Suprapubic skin (tissue), 4 donors: ENCODE data around the gene RELL1. TPM values are rescaled to one million over a fixed set of nuclear protein-coding genes. Genes with fewer than 3 reads are reported as not detected.

Experiments
- DNase-seq, 2 donors: peaks; one replicate each; pipeline ENCODE4 v3.0.0-alpha.2; 2019; ENCODE audit warnings: low spot score in 2 of 2
- H3K27ac ChIP-seq: fragments of 200-600 bp; sonication (generic); one replicate; pipeline ENCODE4 v1.5.1; 2019
- H3K27me3 ChIP-seq: fragments of 200-600 bp; sonication (generic); one replicate; pipeline ENCODE4 v1.5.1; 2019
- H3K36me3 ChIP-seq: fragments of 200-600 bp; sonication (generic); one replicate; pipeline ENCODE4 v1.5.1; 2019
- H3K4me1 ChIP-seq: fragments of 200-600 bp; sonication (generic); one replicate; pipeline ENCODE4 v1.5.1; 2019
- H3K4me3 ChIP-seq: fragments of 200-600 bp; sonication (generic); one replicate; pipeline ENCODE4 v1.5.1; 2019; ENCODE audit warnings: mild to moderate bottlenecking
- H3K9me3 ChIP-seq: fragments of 200-600 bp; sonication (generic); one replicate; pipeline ENCODE4 v1.5.1; 2019
- EP300 ChIP-seq: sonication (generic); formaldehyde crosslinking; IDR thresholded peaks from one replicate; pipeline ENCODE4 v1.6.1; 2017; ENCODE audit warnings: antibody characterized with exemption
- POLR2A ChIP-seq, 2 donors: fragments of 450-650 bp; IDR thresholded peaks; one replicate each; pipeline ENCODE4 v1.6.1; 2017; ENCODE audit warnings: antibody characterized with exemption in 2 of 2, mild to moderate bottlenecking in 2 of 2, moderate library complexity in 2 of 2
- POLR2AphosphoS5 ChIP-seq, 3 donors: sonication (generic); formaldehyde crosslinking; IDR thresholded peaks; one replicate each; pipeline ENCODE4 v1.6.1; 2017; ENCODE audit warnings: antibody characterized with exemption in 3 of 3
- WGBS: methylation state at CpG from one replicate; pipeline ENCODE4 v1.1.5; 2018; 5-methylcytosine and 5-hydroxymethylcytosine counted together
- total RNA-seq, 4 donors: library from RNA; depleted of rRNA; stranded (reverse); fragments of >200 nt; gene quantifications; one replicate each; pipeline ENCODE4 v1.1.0, GENCODE V29; 2016
- TF ChIP-seq, protein P1 (sequence below), 2 donors: fragments of 200-600 bp in 1 of 2; fragments of 450-650 bp in 1 of 2; sonication (generic) in 1 of 2; IDR thresholded peaks; one replicate each; pipeline ENCODE4 v1.5.1; 2016 to 2019; ENCODE audit warnings: antibody characterized with exemption in 2 of 2, mild to moderate bottlenecking in 1 of 2, moderate library complexity in 1 of 2

RELL1 gene
- total RNA-seq, 4 donors from 2014 or later = 56.6 to 88.2 (median 66.7) TPM

DNA sequence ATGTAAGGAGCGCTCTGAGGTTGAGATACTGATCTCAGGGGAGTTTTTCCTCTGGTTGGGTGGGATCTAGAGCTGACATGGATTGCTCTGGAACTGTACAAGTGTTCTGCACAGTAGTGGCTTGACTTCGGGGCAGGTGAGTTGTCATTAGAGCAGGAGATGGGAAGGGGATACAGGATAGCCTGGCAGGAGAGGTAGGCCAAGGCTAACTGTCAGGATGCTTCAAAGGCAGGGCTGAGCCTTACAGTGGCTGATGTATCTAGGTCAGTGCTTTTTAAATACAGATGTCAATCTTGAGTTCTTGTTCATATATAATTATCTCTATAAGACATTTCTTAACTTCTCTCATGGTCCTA is 43.5 kb upstream of the RELL1 start:
- no peaks in the 10 kb centered on the region for H3K4me1 ChIP-seq
- 85% methylated on average over 2 of the region's 2 CpGs for WGBS
- no peak overlapping the region for H3K27ac ChIP-seq
- H3K27me3 ChIP-seq = no peaks in the 10 kb centered on the region
- H3K9me3 ChIP-seq = no peaks in the 10 kb centered on the region
- H3K4me3 ChIP-seq = no peak overlapping the region
- H3K36me3 ChIP-seq = no peaks in the 10 kb centered on the region
- no peak for DNase-seq
- TF ChIP-seq POLR2AphosphoS5 (IDR thresholded peaks at IDR 0.05) = no peak
- TF ChIP-seq, protein P1, sequence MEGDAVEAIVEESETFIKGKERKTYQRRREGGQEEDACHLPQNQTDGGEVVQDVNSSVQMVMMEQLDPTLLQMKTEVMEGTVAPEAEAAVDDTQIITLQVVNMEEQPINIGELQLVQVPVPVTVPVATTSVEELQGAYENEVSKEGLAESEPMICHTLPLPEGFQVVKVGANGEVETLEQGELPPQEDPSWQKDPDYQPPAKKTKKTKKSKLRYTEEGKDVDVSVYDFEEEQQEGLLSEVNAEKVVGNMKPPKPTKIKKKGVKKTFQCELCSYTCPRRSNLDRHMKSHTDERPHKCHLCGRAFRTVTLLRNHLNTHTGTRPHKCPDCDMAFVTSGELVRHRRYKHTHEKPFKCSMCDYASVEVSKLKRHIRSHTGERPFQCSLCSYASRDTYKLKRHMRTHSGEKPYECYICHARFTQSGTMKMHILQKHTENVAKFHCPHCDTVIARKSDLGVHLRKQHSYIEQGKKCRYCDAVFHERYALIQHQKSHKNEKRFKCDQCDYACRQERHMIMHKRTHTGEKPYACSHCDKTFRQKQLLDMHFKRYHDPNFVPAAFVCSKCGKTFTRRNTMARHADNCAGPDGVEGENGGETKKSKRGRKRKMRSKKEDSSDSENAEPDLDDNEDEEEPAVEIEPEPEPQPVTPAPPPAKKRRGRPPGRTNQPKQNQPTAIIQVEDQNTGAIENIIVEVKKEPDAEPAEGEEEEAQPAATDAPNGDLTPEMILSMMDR (IDR thresholded peaks at IDR 0.05) = no peak

DNA sequence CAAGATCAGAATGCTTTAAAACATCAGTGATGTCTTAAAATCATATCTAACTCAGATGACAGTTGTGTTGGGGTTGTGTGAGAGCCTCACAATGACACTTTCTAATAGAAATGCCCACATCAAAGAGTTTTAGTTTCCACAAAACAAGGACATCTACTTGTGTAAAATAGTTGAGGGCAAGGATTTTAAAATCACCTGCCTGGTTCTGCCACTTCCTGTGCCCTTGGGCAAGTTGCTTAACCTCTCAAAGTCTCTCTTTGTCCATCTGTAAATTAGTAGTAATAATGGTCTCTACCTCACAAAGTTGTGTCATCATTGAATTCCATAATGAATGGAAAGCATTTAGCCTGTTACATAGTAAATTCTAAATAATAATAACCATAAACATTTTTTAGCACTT is 41.9 kb upstream of the RELL1 start:
- H3K4me1 ChIP-seq = no peaks in the 10 kb centered on the region
- no peaks in the 10 kb centered on the region for H3K36me3 ChIP-seq
- no peaks in the 10 kb centered on the region for H3K27me3 ChIP-seq
- H3K27ac ChIP-seq = no peak overlapping the region
- TF ChIP-seq POLR2AphosphoS5 (IDR thresholded peaks at IDR 0.05) = no peak
- no peak for TF ChIP-seq POLR2A (IDR thresholded peaks at IDR 0.05)
- TF ChIP-seq, protein P1 (IDR thresholded peaks at IDR 0.05) = no peak
- no peak for TF ChIP-seq EP300
- no peaks in the 10 kb centered on the region for H3K9me3 ChIP-seq
- DNase-seq = no peak
- no peak overlapping the region for H3K4me3 ChIP-seq

- TF ChIP-seq POLR2AphosphoS5 (IDR thresholded peaks at IDR 0.05) (no peak), POLR2A (IDR thresholded peaks at IDR 0.05) (no peak), EP300 (no peak)
- TF ChIP-seq, protein P1 (IDR thresholded peaks at IDR 0.05) = no peak
- 80% methylated on average over 1 of the region's 1 CpG for whole genome bisulfite sequencing
- Histone ChIP-seq H3K4me3 (no peak overlapping the region), H3K27ac (no peak overlapping the region), H3K9me3 (no peaks in the 10 kb centered on the region), H3K27me3 (no peaks in the 10 kb centered on the region), H3K4me1 (no peaks in the 10 kb centered on the region), H3K36me3 (no peaks in the 10 kb centered on the region)
- no peak for DNase-seq
Measured at GRCh38 chr4:37727635-37728034, 41.5 kb upstream of the RELL1 start.

- no peaks in the 10 kb centered on the region for H3K4me1 ChIP-seq
- H3K27ac ChIP-seq = no peak overlapping the region
- DNase-seq = no peak
- WGBS = 72% methylated on average over 4 of the region's 4 CpGs
- no peaks in the 10 kb centered on the region for H3K27me3 ChIP-seq
- no peaks in the 10 kb centered on the region for H3K9me3 ChIP-seq
- H3K4me3 ChIP-seq = no peak overlapping the region
- H3K36me3 ChIP-seq = no peaks in the 10 kb centered on the region
- TF ChIP-seq, protein P1 (IDR thresholded peaks at IDR 0.05) = no peak
Measured at GRCh38 chr4:37726666-37727065, 40.5 kb upstream of the RELL1 start.

DNA sequence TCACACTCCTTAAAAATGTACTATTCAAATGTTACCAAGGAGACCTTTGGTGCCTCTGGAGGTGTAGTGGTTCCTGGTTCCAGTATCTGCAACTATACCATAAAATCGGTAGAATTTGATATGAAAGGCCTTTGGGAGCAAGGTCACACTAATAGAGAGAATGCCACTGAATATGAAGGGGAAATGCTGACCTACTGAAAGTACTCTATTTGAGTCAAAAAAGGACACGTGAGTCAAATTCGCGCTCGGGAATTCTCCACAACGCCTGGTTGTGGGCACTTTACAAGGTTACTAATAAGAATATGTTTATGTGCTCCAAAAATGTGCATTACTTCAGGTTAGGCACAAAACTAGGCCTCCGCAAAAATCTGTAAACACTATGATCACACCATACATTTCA is 39.5 kb upstream of the RELL1 start:
- TF ChIP-seq EP300 (no peak), POLR2AphosphoS5 (IDR thresholded peaks at IDR 0.05) (no peak)
- TF ChIP-seq, protein P1 (IDR thresholded peaks at IDR 0.05) = no peak
- Histone ChIP-seq H3K27me3 (no peaks in the 10 kb centered on the region), H3K4me1 (peaks cover 4% of the 10 kb centered on the region), H3K9me3 (no peaks in the 10 kb centered on the region), H3K4me3 (no peak overlapping the region), H3K36me3 (no peaks in the 10 kb centered on the region), H3K27ac (no peak overlapping the region)
- WGBS = 96% methylated on average over 7 of the region's 7 CpGs
- DNase-seq = no peak
